NOMO-1 (cell line): ENCODE data around the gene DLGAP4.

Source experiments
- DNase-seq, 2 experiments: peaks; one replicate each; lab custom pipeline; 2025; ENCODE audit not compliant: unreplicated experiment in 2 of 2; lab: John Stamatoyannopoulos, UW

DLGAP4 gene

GRCh38 chr20:36574366-36575135 is 268.4 kb downstream of the DLGAP4 start:
- no peak for DNase-seq

GRCh38 chr20:36576081-36576445 is 269.9 kb downstream of the DLGAP4 start:
- no peak for DNase-seq
